HepG2 (cell line): ENCODE measurements around the gene NBPF14. TPM values are rescaled to one million over a fixed set of nuclear protein-coding genes. Genes with fewer than 3 reads are reported as not detected.

Source experiments
- polyA plus RNA-seq, 8 experiments: library from polyadenylated mRNA; depleted of rRNA in 3 of 8; stranded (reverse) in 7 of 8; unstranded in 1 of 8; fragments of >200 nt; fragmentation: Illumina TruSeq in 4 of 8; extraction: Trizol in 4 of 8; gene quantifications; 2 replicates each; pipeline versions ENCODE4 v1.2.1 to v1.2.3, GENCODE V29; 2011 to 2016; ENCODE audit warnings: low read depth in 4 of 8, missing spikeins in 1 of 8, mixed read lengths in 1 of 8; ENCODE audit not compliant: insufficient read depth in 1 of 8
- small RNA-seq, 3 experiments: library from RNA; depleted of rRNA; stranded (forward); fragments of <200 nt; gene quantifications; one replicate each; pipeline ENCODE3, GENCODE V24; 2012; ENCODE audit warnings: low read depth in 2 of 3, low replicate concordance in 1 of 3; ENCODE audit not compliant: insufficient read length in 3 of 3, insufficient read depth in 2 of 3
- total RNA-seq, 5 experiments: library from RNA; depleted of rRNA; stranded (reverse); fragments of >200 nt; fragmentation: Illumina TruSeq; extraction: Trizol; gene quantifications; 2 replicates each; pipeline ENCODE4 v1.2.3, GENCODE V29; 2016; ENCODE audit warnings: low read depth in 1 of 5

The NBPF14 gene
- total and polyA plus RNA-seq, 2 of the 13 experiments (the other 11 are each of a cell fraction or from before 2014, with no cell fraction given), result 5.2 to 6.0 TPM

Small RNAs within 50 kb of the gene (small RNA-seq; reads per million reads assigned to genes)
- 1.4 to 49.3 (median 21.5) reads per million in 3 experiments for gene RF00003

Other genes with a start within 250 kb of the NBPF14 start
- gene PPIAL4G, start 112.7 kb downstream of the NBPF14 start, total RNA-seq (2016; rRNA removed; fragmentation: Illumina TruSeq; extraction: Trizol), result not detected in 2 replicates
- not detected in 2 replicates for gene PPIAL4G, start 112.7 kb downstream of the NBPF14 start, polyA plus RNA-seq (2011; rRNA removed)
- gene NUDT4B, start 152.8 kb upstream of the NBPF14 start, total RNA-seq (2016; rRNA removed; fragmentation: Illumina TruSeq; extraction: Trizol), result 3.3 and 3.6 TPM in 2 replicates
- 17.8 and 24.5 TPM in 2 replicates for gene NUDT4B, start 152.8 kb upstream of the NBPF14 start, polyA plus RNA-seq (2011; rRNA removed)
- 10.3 and 16.1 TPM in 2 replicates for gene PDE4DIP, start 248.4 kb upstream of the NBPF14 start, total RNA-seq (2016; rRNA removed; fragmentation: Illumina TruSeq; extraction: Trizol)
- 4.8 and 5.9 TPM in 2 replicates for gene PDE4DIP, start 248.4 kb upstream of the NBPF14 start, polyA plus RNA-seq (2011; rRNA removed)